ENCODE measurements around the gene MTF2.
A peak's percentile ranks its signal among the peaks of the same experiment; 100 is the strongest.
"Not testable (repeated sequence)": the region's sequence is repeated elsewhere in the genome, so short reads cannot be mapped to it uniquely, and the experiment has no call there.

MTF2 gene

GRCh38 chr1:93143136-93143535 lies 64.1 kb downstream of the MTF2 start:
- DNase-seq (ENCODE audit: low spot score): no peak

- no peak for DNase-seq (ENCODE audit: low spot score)
These were observed 64.7 kb downstream of the MTF2 start for GRCh38 chr1:93143769-93144168.

DNA sequence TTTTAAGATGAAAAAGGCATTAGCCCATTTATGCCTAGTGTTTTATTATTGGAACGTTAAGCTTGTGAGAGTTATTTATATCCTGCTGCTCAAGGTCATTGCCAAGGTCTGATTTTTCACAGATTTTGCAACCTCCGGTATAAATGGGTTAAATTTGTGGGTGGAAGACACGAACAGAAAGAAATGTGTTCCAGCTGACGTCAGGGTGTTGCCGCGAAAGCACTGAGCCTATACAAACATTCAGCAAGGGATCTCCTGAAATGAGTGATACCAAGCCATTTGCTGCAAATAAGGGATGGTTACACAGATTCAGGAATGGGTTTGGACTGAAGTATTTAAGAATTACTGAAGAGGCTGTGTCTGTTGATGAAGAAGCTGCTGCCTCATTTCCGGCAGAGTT lies 68.9 kb downstream of the MTF2 start:
- DNase-seq (ENCODE audit: low spot score): no peak

DNA sequence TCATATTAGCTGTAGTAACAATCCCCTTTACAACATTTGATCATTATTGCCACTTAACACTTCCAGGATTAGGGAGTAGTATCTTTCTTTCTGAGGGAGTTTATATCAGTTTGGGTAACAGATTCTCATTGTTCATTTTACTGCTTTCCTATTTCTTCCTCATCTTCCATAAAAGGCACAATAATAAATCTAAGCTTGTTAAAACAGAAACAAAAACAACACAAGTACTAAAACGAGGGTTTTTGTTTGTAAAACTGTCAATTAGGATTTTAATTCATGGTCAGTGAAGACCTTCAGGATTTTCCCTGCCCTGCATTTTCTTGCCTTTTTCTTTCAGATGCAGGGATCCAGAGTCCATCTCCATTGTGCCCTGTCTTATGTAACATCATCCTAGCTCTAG lies 71.6 kb downstream of the MTF2 start:
- no peak for DNase-seq (ENCODE audit: low spot score)

DNA sequence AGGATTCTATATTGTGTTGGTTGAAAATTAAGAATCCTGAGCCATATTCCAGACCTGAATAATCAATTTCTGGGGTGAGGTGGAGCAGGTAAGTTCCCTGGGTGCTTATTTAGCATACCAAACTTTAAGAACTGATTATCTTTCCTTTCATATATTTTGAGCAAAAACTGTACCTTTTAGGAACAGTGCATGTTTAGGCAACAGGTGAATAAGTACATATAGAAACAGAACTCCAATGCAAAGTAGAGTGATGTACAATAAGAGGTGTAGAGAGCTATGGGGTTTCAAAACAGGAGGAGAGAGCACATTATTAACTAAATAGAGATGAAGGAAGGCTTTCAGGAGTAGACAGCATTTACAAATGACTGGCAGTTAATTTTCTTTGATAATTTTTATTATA lies 72.4 kb downstream of the MTF2 start:
- no peak for DNase-seq (ENCODE audit: low spot score)

DNA sequence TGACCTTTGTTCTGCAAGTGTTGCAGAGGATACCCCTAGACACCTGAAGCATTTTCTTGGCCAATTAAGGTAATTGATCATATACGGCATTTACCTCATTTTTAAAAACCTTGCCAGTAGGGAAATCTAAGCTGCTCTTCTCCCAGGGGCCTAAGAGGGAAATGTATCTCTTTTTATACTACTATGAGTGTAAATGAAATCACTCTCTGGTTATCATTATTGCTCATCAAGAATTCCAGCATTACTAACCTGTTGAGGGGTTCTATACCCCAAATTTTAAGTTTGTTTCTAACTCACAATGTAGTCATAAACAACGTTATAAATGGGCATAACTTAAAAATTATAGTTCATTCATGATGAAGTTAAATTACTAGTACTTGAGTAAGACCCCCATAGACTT lies 73.8 kb downstream of the MTF2 start:
- DNase-seq (ENCODE audit: low spot score): no peak

GRCh38 chr1:93154898-93155297 lies 75.8 kb downstream of the MTF2 start:
- DNase-seq (ENCODE audit: low spot score): no peak

DNA sequence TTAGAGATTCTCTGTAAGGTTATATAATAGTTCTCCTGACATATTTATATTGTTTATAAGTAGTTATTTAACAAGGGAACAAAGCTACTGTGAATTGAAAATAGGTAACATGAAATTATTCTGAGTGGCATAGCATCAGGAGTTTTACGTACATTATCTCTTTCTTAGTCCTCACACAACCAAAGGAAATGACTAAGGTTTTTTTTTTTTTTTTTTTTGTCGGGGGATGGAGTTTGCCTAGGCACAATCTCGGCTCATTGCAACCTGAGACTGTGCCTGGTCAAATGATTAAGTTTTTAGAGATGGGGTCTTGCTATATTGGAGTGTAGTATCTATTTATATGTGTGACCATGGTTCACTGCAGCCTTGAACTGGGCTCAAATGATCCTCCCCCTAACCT lies 76.3 kb downstream of the MTF2 start:
- no peak for DNase-seq (ENCODE audit: low spot score)

GRCh38 chr1:93159337-93159736 lies 80.3 kb downstream of the MTF2 start:
- DNase-seq (ENCODE audit: low spot score): no peak

DNA sequence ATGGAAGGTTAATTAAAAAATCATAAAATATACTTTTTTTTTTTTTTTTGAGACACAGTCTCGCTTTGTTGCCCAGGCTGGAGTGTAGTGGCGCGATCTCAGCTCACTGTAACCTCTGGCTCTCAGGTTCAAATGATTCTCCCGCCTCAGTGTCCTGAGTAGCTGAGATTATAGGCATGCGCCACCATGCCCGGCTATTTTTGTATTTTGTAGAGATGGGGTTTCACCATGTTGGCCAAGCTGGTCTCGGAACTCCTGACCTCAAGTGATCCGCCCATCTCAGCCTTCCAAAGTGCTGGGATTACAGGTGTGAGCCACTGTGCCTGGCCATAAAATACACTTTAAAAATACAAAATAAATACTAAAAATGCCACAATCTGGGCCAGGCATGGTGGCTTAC lies 84.2 kb downstream of the MTF2 start:
- DNase-seq (ENCODE audit: low spot score): not testable (repeated sequence)

GRCh38 chr1:93164816-93165215 lies 85.7 kb downstream of the MTF2 start:
- no peak for DNase-seq (ENCODE audit: low spot score)

DNA sequence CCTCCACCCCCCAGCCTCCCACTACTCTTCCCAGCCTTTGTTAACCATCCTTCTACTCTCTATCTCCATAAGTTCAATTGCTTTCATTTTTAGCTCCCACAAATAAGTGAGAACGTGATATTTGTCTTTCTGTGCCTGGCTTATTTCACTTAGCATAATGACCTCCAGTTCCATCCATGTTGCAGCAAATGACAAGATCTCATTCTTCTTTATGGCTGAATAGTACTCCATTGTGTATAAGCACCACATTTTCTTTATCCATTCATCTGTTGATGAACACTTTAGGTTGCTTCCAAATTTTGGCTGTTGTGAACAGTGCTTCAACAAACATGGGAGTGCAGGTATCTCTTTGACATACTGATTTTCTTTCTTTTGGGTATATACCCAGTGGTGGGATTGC lies 86.8 kb downstream of the MTF2 start:
- DNase-seq (ENCODE audit: low spot score): not testable (repeated sequence)

GRCh38 chr1:93167006-93167405 lies 87.9 kb downstream of the MTF2 start:
- no peak for DNase-seq (ENCODE audit: low spot score)

GRCh38 chr1:93170141-93170678 lies 91.1 kb downstream of the MTF2 start:
- DNase-seq (ENCODE audit: low spot score): not testable (repeated sequence)

DNA sequence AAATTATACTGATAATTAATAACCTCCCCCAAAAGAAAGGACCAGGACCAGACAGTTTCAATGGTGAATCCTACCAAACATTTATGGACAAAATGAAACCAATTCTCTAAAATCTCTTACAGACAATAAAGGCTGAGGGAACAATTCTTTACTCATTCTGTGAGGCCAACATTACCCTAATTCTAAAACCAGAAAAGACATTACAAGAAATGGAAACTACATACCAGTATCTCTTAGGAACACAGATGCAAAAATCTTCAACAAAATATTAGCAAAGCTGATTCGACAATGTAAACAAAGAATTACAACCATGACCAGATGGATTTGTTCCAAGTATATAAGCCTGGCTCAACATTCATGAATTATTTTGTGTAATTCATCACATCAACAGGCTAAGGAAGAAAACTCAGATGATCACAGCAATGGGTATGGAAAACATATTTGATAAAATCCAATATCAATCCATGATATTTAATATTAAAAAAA lies 92.5 kb downstream of the MTF2 start:
- no peak for DNase-seq (ENCODE audit: low spot score)

GRCh38 chr1:93172778-93173177 lies 93.7 kb downstream of the MTF2 start:
- DNase-seq (ENCODE audit: low spot score): no peak

DNA sequence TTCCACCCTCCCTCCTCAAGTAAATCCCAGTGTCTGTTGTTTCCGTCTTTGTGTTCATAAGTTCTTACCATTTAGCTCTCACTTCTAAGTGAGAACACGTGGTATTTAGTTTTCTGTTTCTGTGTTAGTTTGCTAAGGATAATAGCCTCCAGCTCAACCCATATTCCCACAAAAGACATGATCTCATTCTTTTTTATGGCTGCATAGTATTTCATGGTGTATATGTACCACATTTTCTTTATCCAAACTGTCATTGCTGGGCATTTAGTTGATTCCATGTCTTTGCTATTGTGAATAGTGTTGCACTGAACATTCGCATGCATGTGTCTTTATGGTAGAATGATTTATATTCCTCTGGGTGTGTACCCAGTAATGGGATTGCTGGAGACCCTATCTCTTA lies 95.6 kb downstream of the MTF2 start:
- DNase-seq (ENCODE audit: low spot score): not testable (repeated sequence)

DNA sequence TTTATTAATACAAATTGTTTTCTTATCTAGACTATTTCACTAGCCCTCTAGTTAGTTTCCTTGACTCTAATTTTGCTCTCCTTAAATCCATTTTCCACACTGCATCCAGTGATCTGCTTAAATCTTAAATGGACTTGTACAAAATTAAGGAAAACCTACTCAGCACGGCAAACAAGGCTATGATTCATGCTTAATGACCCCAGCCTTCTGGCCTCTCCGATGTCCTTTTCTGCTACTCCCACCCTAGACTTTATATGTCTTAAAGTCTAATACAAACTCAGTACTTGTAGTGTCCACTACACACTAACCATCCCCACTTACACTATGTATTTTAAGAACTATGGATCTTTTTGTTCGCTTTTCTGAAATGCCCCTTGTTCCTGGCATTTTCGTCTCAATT lies 98.9 kb downstream of the MTF2 start:
- DNase-seq (ENCODE audit: low spot score): peak; percentile 84

DNA sequence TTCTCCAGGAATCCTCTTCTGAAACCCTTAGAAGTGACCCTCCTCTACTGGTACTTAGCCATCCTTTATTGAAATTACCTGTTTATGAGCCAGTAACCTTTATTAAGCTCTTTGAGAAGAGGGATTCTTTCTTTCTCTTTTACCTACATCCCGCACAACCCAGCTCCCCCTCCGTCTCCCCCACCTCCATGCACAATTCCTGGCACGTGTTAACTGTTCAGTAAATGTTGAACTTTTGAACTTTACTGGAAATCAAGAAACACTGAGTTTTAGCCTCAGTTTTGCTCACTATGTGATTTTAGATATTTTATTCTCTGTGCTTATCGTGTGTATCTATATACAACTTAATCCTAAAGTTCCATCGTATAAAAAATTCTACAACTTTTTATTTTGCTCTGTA lies 99.3 kb downstream of the MTF2 start:
- DNase-seq (ENCODE audit: low spot score): peak; percentile 67

GRCh38 chr1:93179886-93180722 lies 101.0 kb downstream of the MTF2 start, which contains the start of gene TMED5:
TSS of gene TMED5 (minus strand) at chr1:93180413. CDS start at chr1:93180242, 171 bp downstream.
- peak; percentile 97 for DNase-seq (ENCODE audit: low spot score)

GRCh38 chr1:93180723-93181613 lies 101.9 kb downstream of the MTF2 start, which contains the start of gene CCDC18:
TSS of gene CCDC18 (plus strand) at chr1:93180724. CDS start at chr1:93183362, 2,638 bp downstream.
- DNase-seq (ENCODE audit: low spot score): peak; percentile 84

DNA sequence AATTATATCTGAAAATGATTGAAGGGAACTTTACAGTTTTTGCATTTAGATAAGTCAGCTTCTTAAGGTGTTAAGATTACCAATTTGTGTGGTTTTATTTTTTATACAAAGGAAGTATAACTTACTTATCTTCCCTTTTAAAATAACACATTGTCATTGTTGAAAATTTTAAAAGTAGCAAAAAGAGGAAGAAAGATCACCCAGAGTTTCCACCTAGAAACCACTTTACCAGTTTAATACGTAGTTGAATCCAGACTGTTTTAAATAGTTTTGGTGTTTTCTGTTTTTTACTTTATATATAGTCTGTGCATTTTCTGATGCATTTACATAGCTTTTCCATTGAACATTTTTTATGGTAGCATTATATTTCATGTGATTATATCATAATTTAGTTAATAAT lies 107.6 kb downstream of the MTF2 start:
- no peak for DNase-seq (ENCODE audit: low spot score)
